Left ventricle myocardium inferior (tissue), 1 donor: ENCODE results near the gene IQCM. TPM values are rescaled to one million over a fixed set of nuclear protein-coding genes. Genes with fewer than 3 reads are reported as not detected.

Source experiments
- DNase-seq: peaks from one replicate; pipeline ENCODE4 v3.0.0-alpha.2; 2020
- H3K27ac ChIP-seq: fragments of 200-600 bp; replicated peaks from 2 replicates; pipeline ENCODE4 v1.8.0; 2021
- H3K27me3 ChIP-seq: fragments of 200-600 bp; 2 replicates; pipeline ENCODE4 v1.8.0; 2021; ENCODE audit warnings: low read depth
- H3K36me3 ChIP-seq: fragments of 200-600 bp; 2 replicates; pipeline ENCODE4 v1.8.0; 2021
- H3K4me1 ChIP-seq: fragments of 200-600 bp; 2 replicates; pipeline ENCODE4 v1.8.0; 2021
- H3K4me3 ChIP-seq: fragments of 200-600 bp; 2 replicates; pipeline ENCODE4 v1.8.0; 2021; ENCODE audit warnings: mild to moderate bottlenecking, moderate library complexity
- H3K9me3 ChIP-seq: fragments of 200-600 bp; replicated peaks from 2 replicates; pipeline ENCODE4 v1.8.0; 2021
- CTCF ChIP-seq: fragments of 200-600 bp; IDR thresholded peaks from 2 replicates; pipeline ENCODE4 v1.8.0; 2021; ENCODE audit warnings: antibody characterized with exemption, mild to moderate bottlenecking, borderline replicate concordance
- intact Hi-C: fragments of 100-400 bp; cut with micrococcal nuclease; formaldehyde crosslinking; loops from one replicate; pipeline ENCODE4 v1.11.0; 2022
- total RNA-seq: library from RNA; stranded (reverse); fragmentation: NEBNext Ultra II Directional; extraction: Animal tissue kit (Norgen Biotek cat#: 25700); gene quantifications from one replicate; pipeline ENCODE4 v1.2.1, GENCODE V29; 2021
- donor health status: DM: no; HTN: yes; CAD: no; lungs with severe emphysema.

Gene IQCM
- total RNA-seq, 1 donor from 2014 or later, result not detected

GRCh38 chr4:149707862-149708261 is 107.8 kb downstream of the IQCM start:
- H3K27me3 ChIP-seq, result no peaks in the 10 kb centered on the region
- H3K9me3 ChIP-seq, result peaks cover 10% of the 10 kb centered on the region
- H3K36me3 ChIP-seq, result no peaks in the 10 kb centered on the region
- peaks cover 25% of the 10 kb centered on the region for H3K4me1 ChIP-seq
- TF ChIP-seq CTCF, result no peak
- intact Hi-C loops, result no loop called here
- no peak overlapping the region for H3K27ac ChIP-seq
- H3K4me3 ChIP-seq, result no peak overlapping the region
- no peak for DNase-seq

- Histone ChIP-seq H3K4me3 (no peak overlapping the region), H3K9me3 (peaks cover 10% of the 10 kb centered on the region), H3K27ac (no peak overlapping the region), H3K4me1 (peaks cover 20% of the 10 kb centered on the region), H3K36me3 (no peaks in the 10 kb centered on the region), H3K27me3 (no peaks in the 10 kb centered on the region)
- TF ChIP-seq CTCF, result no peak
- no peak for DNase-seq
- intact Hi-C loops, result no loop called here
Observed at GRCh38 chr4:149706942-149707341, 108.7 kb downstream of the IQCM start.

GRCh38 chr4:149702414-149703293 is 113.0 kb downstream of the IQCM start:
- H3K4me3 ChIP-seq, result no peak overlapping the region
- no peaks in the 10 kb centered on the region for H3K36me3 ChIP-seq
- H3K27me3 ChIP-seq, result no peaks in the 10 kb centered on the region
- H3K4me1 ChIP-seq, result peaks cover 7% of the 10 kb centered on the region
- H3K27ac ChIP-seq, result no peak overlapping the region
- TF ChIP-seq CTCF, result no peak
- peaks cover 10% of the 10 kb centered on the region for H3K9me3 ChIP-seq
- intact Hi-C loops, result no loop called here
- DNase-seq, result no peak

GRCh38 chr4:149701435-149702156 is 114.0 kb downstream of the IQCM start:
- DNase-seq, result no peak
- Histone ChIP-seq H3K27ac (no peak overlapping the region), H3K27me3 (no peaks in the 10 kb centered on the region), H3K4me1 (no peaks in the 10 kb centered on the region), H3K36me3 (no peaks in the 10 kb centered on the region), H3K9me3 (peaks cover 10% of the 10 kb centered on the region), H3K4me3 (no peak overlapping the region)
- TF ChIP-seq CTCF, result no peak
- intact Hi-C loops, result no loop called here

- Histone ChIP-seq H3K27me3 (no peaks in the 10 kb centered on the region), H3K9me3 (peaks cover 10% of the 10 kb centered on the region), H3K27ac (no peak overlapping the region), H3K4me3 (no peak overlapping the region), H3K36me3 (no peaks in the 10 kb centered on the region), H3K4me1 (no peaks in the 10 kb centered on the region)
- DNase-seq, result no peak
- intact Hi-C loops, result no loop called here
- no peak for TF ChIP-seq CTCF
Observed at GRCh38 chr4:149700272-149700671, 115.4 kb downstream of the IQCM start.
